Measurements from ENCODE around the gene TMEM140. TPM values are rescaled to one million over a fixed set of nuclear protein-coding genes. Genes with fewer than 3 reads are reported as not detected.

The TMEM140 gene
- polyA plus RNA-seq, 1 donor (not counting 4 experiments of a cell fraction or from before 2014, with no cell fraction given) = 0.17 TPM

DNA sequence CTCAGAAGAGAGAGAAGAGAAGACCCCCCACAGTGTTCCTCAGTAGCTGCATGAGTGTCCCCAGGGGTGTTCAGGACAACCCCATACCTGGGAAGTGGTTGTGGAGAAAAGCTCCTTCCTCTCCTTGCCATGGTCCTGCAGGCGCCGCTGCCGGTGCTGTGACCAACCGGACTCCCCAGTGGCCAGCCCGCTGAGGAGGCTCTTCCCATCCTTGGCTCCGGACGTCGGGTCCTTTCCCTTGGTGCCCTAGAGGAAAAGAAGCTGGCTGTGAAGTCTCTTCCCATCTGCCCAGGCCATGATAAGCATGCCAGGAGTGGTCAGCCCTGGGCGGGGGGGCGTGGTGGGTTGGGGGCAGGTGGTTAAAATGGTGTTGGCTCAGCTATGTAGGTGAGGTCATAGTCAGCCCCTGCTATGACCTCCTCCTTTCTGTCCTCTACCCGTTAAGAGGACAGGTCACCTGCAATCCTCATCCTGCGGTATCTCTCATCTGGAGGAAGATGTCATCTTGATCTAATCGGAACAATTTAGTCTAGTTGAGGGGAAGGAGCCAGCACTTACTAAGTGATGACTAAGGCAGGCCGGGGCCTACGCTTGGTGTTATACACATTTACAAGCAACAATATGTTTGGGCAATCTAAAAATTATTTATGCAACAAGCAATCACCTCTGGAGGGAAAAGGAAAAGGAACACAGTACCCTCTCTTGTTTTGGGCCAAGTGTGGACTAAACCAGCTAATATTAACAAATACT is 50.2 kb downstream of the TMEM140 start:
- TF ChIP-seq CTCF (optimal IDR thresholded peaks at IDR 0.05 in 1 of 3, IDR thresholded peaks at IDR 0.05 in 1 of 3, conservative IDR thresholded peaks at IDR 0.05 in 1 of 3; ENCODE audit: extremely low read depth in 1 of 3, insufficient read depth in 2 of 3, low read length in 3 of 3) = no peak
- no peak for TF ChIP-seq EZH2 (IDR thresholded peaks at IDR 0.05; ENCODE audit: low read length)
- H3K9me3 ChIP-seq (ENCODE audit: control insufficient read depth, low read depth, low read length) = no peaks in the 10 kb centered on the region
- DNase-seq (ENCODE audit: low read depth, low spot score) (no peak), FAIRE-seq (no peak)
- H3K27me3 ChIP-seq (ENCODE audit: control insufficient read depth, extremely low read depth, insufficient read depth, low read length) = no peaks in the 10 kb centered on the region
- no peak overlapping the region for H2AFZ ChIP-seq (ENCODE audit: control insufficient read depth, low read length)
- no peak overlapping the region for H3K4me2 ChIP-seq (ENCODE audit: control insufficient read depth, extremely low read depth, insufficient read depth, low read depth, low read length)
- peaks cover 9% of the 10 kb centered on the region for H3K79me2 ChIP-seq (ENCODE audit: control insufficient read depth, insufficient read depth, low read length)
- peaks cover 19% of the 10 kb centered on the region for H3K4me1 ChIP-seq (ENCODE audit: control insufficient read depth, extremely low read depth, insufficient read depth, low read length)
- H3K27ac ChIP-seq (ENCODE audit: control insufficient read depth, insufficient read depth, low read length) = no peak overlapping the region
- dilution Hi-C loops (cut with MboI; ENCODE audit: extremely low pct_ligation_motif_present, low sequenced_read_pairs) = no loop called here
- no peak overlapping the region for H3K9ac ChIP-seq (ENCODE audit: control insufficient read depth, extremely low read depth, insufficient read depth, low read length)
- no peaks in the 10 kb centered on the region for H3K9me1 ChIP-seq (ENCODE audit: control insufficient read depth, extremely low read depth, insufficient read depth, low read length)
- H4K20me1 ChIP-seq (ENCODE audit: control insufficient read depth, extremely low read depth, insufficient read depth, low read length) = no peaks in the 10 kb centered on the region
- H3K36me3 ChIP-seq (ENCODE audit: control insufficient read depth in 2 of 2, extremely low read depth in 1 of 2, insufficient read depth in 2 of 2, low read length in 2 of 2) = peaks cover 31 to 41% of the 10 kb centered on the region in 2 experiments
- no peak overlapping the region for H3K4me3 ChIP-seq (ENCODE audit: control insufficient read depth in 2 of 3, extremely low read depth in 1 of 3, insufficient read depth in 2 of 3, low read depth in 1 of 3, low read length in 3 of 3)

DNA sequence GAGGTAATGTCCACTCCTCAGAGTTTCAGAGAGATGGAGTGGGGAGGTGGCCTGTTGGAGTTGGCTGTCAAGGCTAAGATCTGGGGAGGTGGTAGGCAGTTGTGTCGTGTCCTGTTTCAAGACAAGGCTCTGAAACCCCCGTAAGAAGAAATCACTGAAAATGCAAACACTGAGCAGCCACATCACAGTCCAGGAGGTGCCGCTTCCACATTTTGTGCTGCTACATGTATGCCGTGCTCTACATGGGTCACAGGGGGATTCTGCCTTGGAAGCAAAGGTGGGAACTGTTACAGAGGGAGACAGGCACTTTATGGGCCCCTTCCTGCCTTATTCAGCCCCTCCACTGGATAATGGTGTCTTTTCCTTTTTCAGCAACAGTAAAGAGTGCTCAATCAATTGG is 51.6 kb downstream of the TMEM140 start:
- DNase-seq (ENCODE audit: low read depth, low spot score) (no peak), FAIRE-seq (no peak)
- peaks cover 20% of the 10 kb centered on the region for H3K4me1 ChIP-seq (ENCODE audit: control insufficient read depth, extremely low read depth, insufficient read depth, low read length)
- no peak overlapping the region for H2AFZ ChIP-seq (ENCODE audit: control insufficient read depth, low read length)
- no peaks in the 10 kb centered on the region for H3K9me1 ChIP-seq (ENCODE audit: control insufficient read depth, extremely low read depth, insufficient read depth, low read length)
- H3K27me3 ChIP-seq (ENCODE audit: control insufficient read depth, extremely low read depth, insufficient read depth, low read length) = no peaks in the 10 kb centered on the region
- H4K20me1 ChIP-seq (ENCODE audit: control insufficient read depth, extremely low read depth, insufficient read depth, low read length) = no peaks in the 10 kb centered on the region
- no peaks in the 10 kb centered on the region for H3K9me3 ChIP-seq (ENCODE audit: control insufficient read depth, low read depth, low read length)
- no peak overlapping the region for H3K27ac ChIP-seq (ENCODE audit: control insufficient read depth, insufficient read depth, low read length)
- no peak overlapping the region for H3K4me3 ChIP-seq (ENCODE audit: control insufficient read depth in 2 of 3, extremely low read depth in 1 of 3, insufficient read depth in 2 of 3, low read depth in 1 of 3, low read length in 3 of 3)
- peaks cover 16% of the 10 kb centered on the region for H3K79me2 ChIP-seq (ENCODE audit: control insufficient read depth, insufficient read depth, low read length)
- H3K9ac ChIP-seq (ENCODE audit: control insufficient read depth, extremely low read depth, insufficient read depth, low read length) = no peak overlapping the region
- H3K4me2 ChIP-seq (ENCODE audit: control insufficient read depth, extremely low read depth, insufficient read depth, low read depth, low read length) = no peak overlapping the region
- no peak for TF ChIP-seq EZH2 (IDR thresholded peaks at IDR 0.05; ENCODE audit: low read length)
- TF ChIP-seq CTCF (optimal IDR thresholded peaks at IDR 0.05 in 1 of 3, IDR thresholded peaks at IDR 0.05 in 1 of 3, conservative IDR thresholded peaks at IDR 0.05 in 1 of 3; ENCODE audit: extremely low read depth in 1 of 3, insufficient read depth in 2 of 3, low read length in 3 of 3) = no peak
- peaks cover 33 to 47% of the 10 kb centered on the region in 2 experiments for H3K36me3 ChIP-seq (ENCODE audit: control insufficient read depth in 2 of 2, extremely low read depth in 1 of 2, insufficient read depth in 2 of 2, low read length in 2 of 2)
- dilution Hi-C loops (cut with MboI; ENCODE audit: extremely low pct_ligation_motif_present, low sequenced_read_pairs) = no loop called here
